Cardiac muscle cell (in vitro differentiated cells and primary cell): ENCODE results near the gene SEPHS1. TPM values are rescaled to one million over a fixed set of nuclear protein-coding genes. Genes with fewer than 3 reads are reported as not detected.
A peak's percentile ranks its signal among the peaks of the same experiment; 100 is the strongest.

ENCODE experiments used
- DNase-seq, 2 donors: peaks; one replicate each; pipeline versions ENCODE4 v3.0.0 to v3.0.0-alpha.2; 2010 to 2017; ENCODE audit warnings: low read depth in 1 of 2, low spot score in 1 of 2
- H3K27ac ChIP-seq: fragments of 200-600 bp; sonication (generic); 2 replicates; pipeline ENCODE4 v1.5.1; 2016
- H3K27me3 ChIP-seq: fragments of 200-600 bp; sonication (generic); 2 replicates; pipeline ENCODE4 v1.6.0; 2016; ENCODE audit warnings: control low read depth
- H3K36me3 ChIP-seq: fragments of 200-600 bp; sonication (generic); 2 replicates; pipeline ENCODE4 v1.5.1; 2016; ENCODE audit warnings: control low read depth
- H3K4me1 ChIP-seq: fragments of 200-600 bp; sonication (generic); 2 replicates; pipeline ENCODE4 v1.8.1; 2017; ENCODE audit warnings: low read depth, mild to moderate bottlenecking, mixed run types
- H3K4me3 ChIP-seq: fragments of 200-600 bp; sonication (generic); 2 replicates; pipeline ENCODE4 v1.5.1; 2016; ENCODE audit warnings: mild to moderate bottlenecking
- H3K9me3 ChIP-seq: fragments of 200-600 bp; sonication (generic); 2 replicates; pipeline ENCODE4 v1.5.1; 2017; ENCODE audit warnings: low read depth, mild to moderate bottlenecking, control low read depth
- polyA plus RNA-seq: library from polyadenylated mRNA; unstranded; fragments of >200 nt; fragmentation: Nextera tagmentation; extraction: Ambion mirVana; gene quantifications from 2 replicates; pipeline ENCODE4 v1.2.1, GENCODE V29; 2016
- total RNA-seq: library from RNA; depleted of rRNA; stranded (reverse); fragments of >200 nt; gene quantifications from 2 replicates; pipeline ENCODE4 v1.2.3, GENCODE V29; 2016
- TF ChIP-seq, protein P1 (sequence below): IDR thresholded peaks from 2 replicates; pipeline ENCODE4 v1.5.1; 2012; ENCODE audit warnings: low read depth, mild to moderate bottlenecking, low read length

The SEPHS1 gene
- total and polyA plus RNA-seq, 2 experiments from 2014 or later = 69.5 to 99.7 TPM

DNA sequence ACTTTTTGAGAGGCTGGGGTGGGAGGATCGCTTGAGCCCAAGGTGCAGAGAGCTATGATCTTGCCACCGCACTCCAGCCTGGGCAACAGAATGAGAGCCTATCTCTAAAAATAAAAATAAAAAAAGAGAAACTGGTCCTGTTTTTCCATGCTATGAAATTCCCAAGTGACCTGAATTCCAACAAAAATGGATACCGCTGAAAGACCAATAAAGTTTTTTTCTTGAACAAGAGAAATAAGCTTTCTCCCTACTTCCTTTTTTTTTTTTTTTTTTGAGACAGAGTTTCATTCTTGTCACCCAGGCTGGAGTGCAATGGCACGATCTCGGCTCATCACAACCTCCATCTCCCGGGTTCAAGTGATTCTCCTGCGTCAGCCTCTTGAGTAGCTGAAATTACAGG, 12.5 kb upstream of the SEPHS1 start:
- Histone ChIP-seq H3K9me3 (no peaks in the 10 kb centered on the region), H3K4me1 (no peaks in the 10 kb centered on the region), H3K27ac (no peak overlapping the region), H3K27me3 (no peaks in the 10 kb centered on the region), H3K4me3 (no peak overlapping the region), H3K36me3 (no peaks in the 10 kb centered on the region)
- TF ChIP-seq, protein P1, sequence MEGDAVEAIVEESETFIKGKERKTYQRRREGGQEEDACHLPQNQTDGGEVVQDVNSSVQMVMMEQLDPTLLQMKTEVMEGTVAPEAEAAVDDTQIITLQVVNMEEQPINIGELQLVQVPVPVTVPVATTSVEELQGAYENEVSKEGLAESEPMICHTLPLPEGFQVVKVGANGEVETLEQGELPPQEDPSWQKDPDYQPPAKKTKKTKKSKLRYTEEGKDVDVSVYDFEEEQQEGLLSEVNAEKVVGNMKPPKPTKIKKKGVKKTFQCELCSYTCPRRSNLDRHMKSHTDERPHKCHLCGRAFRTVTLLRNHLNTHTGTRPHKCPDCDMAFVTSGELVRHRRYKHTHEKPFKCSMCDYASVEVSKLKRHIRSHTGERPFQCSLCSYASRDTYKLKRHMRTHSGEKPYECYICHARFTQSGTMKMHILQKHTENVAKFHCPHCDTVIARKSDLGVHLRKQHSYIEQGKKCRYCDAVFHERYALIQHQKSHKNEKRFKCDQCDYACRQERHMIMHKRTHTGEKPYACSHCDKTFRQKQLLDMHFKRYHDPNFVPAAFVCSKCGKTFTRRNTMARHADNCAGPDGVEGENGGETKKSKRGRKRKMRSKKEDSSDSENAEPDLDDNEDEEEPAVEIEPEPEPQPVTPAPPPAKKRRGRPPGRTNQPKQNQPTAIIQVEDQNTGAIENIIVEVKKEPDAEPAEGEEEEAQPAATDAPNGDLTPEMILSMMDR = no peak
- DNase-seq = no peak

DNA sequence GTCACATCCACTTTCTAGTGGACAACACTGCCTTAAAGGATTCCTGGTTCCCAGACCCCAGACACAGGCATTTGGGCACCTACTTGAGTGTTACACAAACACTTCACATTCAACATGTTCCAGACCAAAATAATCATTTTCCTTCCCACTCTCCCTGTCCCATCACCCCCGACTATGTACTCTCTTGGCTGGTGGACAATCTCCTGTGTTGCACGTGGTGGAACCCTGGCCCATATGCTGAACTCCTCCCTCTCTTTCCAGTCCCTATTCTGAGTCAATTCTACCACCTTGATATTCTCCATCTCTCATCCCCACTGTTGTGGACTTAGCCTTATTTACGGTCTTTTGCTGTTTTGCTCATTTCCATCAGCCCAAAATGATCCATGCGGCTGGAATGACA, 8.3 kb upstream of the SEPHS1 start:
- Histone ChIP-seq H3K36me3 (no peaks in the 10 kb centered on the region), H3K27ac (no peak overlapping the region), H3K9me3 (no peaks in the 10 kb centered on the region), H3K27me3 (peaks cover 15% of the 10 kb centered on the region), H3K4me1 (no peaks in the 10 kb centered on the region), H3K4me3 (no peak overlapping the region)
- no peak for DNase-seq
- TF ChIP-seq, protein P1 = no peak

DNA sequence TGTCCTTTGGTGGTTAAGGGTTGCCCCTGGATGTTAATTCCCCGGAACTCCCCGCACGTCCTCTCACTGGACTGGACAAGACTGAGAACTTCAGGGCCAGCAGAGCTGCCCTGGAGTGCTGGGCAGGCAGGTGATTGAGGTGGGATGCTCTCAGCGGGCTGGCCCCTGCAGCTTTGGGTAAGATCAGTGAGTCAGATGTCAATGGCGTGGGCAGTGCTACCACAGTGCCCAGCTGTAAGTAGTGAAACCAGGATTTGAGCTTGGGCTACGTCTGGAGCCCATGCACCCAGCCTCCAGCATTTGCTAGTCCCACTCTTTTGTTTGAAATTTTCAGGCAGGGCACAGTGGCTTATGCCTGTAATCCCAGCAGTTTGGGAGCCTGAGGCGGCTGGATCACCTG, 6.7 kb upstream of the SEPHS1 start:
- TF ChIP-seq, protein P1 = no peak
- H3K4me1 ChIP-seq = peaks cover 3% of the 10 kb centered on the region
- peaks cover 24% of the 10 kb centered on the region for H3K27me3 ChIP-seq
- H3K9me3 ChIP-seq = no peaks in the 10 kb centered on the region
- no peak overlapping the region for H3K27ac ChIP-seq
- H3K36me3 ChIP-seq = no peaks in the 10 kb centered on the region
- no peak overlapping the region for H3K4me3 ChIP-seq
- no peak for DNase-seq

DNA sequence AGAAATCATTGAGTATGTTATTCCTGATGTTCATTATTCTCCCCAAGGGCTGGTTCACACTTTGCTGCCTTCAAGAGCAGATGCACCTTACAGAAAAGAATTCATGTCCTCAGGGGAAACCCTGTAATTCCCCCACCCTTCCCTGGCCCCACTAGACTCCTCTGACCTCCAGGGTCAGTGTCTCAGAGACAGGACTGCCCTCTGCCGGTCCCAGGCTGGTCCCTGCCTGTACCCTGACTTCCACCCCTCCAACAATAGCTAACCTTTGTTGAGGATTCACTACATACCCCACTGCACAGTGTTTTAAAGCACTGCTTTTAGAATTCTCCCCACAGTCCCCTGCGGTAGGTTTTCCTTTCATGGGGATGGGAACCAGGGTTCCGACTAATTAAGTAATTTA, 4.4 kb upstream of the SEPHS1 start:
- H3K4me3 ChIP-seq = no peak overlapping the region
- TF ChIP-seq, protein P1 = no peak
- DNase-seq = peak in 1 of 2 donors; percentile 24

DNA sequence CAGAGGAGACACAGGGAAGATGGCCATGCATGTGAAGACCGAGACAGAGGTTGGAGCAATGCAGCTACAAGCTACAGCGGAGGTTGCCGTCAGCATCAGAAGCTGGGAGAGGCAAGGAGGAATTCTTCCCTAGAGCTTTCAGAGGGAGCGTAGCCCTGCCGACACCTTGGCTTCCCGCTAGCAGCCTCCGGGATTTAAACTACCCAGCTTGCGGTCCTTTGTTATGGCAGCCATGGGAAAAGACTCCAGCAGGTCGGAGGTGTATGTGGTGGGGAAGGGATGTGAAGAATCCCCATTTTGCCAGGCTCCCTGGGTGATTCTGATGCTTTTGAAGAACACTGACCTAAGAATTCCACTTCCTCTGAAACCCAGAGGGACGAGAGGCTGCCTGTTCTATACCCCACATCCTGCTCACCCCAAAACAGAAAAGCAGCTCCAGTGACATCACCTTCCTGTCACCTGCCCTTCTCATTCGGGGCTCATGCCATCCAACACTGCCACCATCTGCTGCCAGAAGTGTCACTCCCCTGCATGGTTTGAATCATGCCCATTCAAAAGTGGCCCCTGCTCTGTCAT, 3.3 kb upstream of the SEPHS1 start:
- Histone ChIP-seq H3K27ac (no peak overlapping the region), H3K4me1 (peaks cover 6% of the 10 kb centered on the region), H3K27me3 (peaks cover 24% of the 10 kb centered on the region), H3K36me3 (no peaks in the 10 kb centered on the region), H3K4me3 (no peak overlapping the region), H3K9me3 (no peaks in the 10 kb centered on the region)
- TF ChIP-seq, protein P1 = no peak
- no peak for DNase-seq

More for the DNA sequence above, 4.4 kb upstream of the SEPHS1 start:
- Histone ChIP-seq H3K9me3 (no peaks in the 10 kb centered on the region), H3K4me1 (peaks cover 3% of the 10 kb centered on the region), H3K27me3 (peaks cover 24% of the 10 kb centered on the region), H3K36me3 (no peaks in the 10 kb centered on the region), H3K27ac (no peak overlapping the region)
